HG02642 (cell line): ENCODE measurements around the gene ADIPOQ.
A peak's percentile ranks its signal among the peaks of the same experiment; 100 is the strongest.
"Not testable (repeated sequence)": the region's sequence is repeated elsewhere in the genome, so short reads cannot be mapped to it uniquely, and the experiment has no call there.

ENCODE experiments used
- ATAC-seq: cut with Tn5 transposase; IDR thresholded peaks from one replicate; pipeline ENCODE4 v1.9.1; 2021; ENCODE audit warnings: mild to moderate bottlenecking; ENCODE audit not compliant: unreplicated experiment, poor library complexity

The ADIPOQ gene

GRCh38 chr3:186842426-186843038 lies at the start of gene ADIPOQ:
TSS of gene ADIPOQ (plus strand) at chr3:186842710. CDS start at chr3:186853059, 10,349 bp downstream.
- no peak for ATAC-seq

GRCh38 chr3:186798239-186798874 lies 44.2 kb upstream of the ADIPOQ start:
- ATAC-seq: no peak

- no peak for ATAC-seq
Observed at GRCh38 chr3:186800285-186800684, 42.2 kb upstream of the ADIPOQ start.

GRCh38 chr3:186802701-186803100 lies 39.8 kb upstream of the ADIPOQ start:
- no peak for ATAC-seq

- ATAC-seq: not testable (repeated sequence)
Observed at GRCh38 chr3:186803447-186803846, 39.1 kb upstream of the ADIPOQ start.

GRCh38 chr3:186806089-186807055 lies 36.1 kb upstream of the ADIPOQ start, which contains the start of gene RFC4:
TSS of gene RFC4 (minus strand) at chr3:186806482. CDS start at chr3:186804713, 1,769 bp downstream.
- peak; percentile 94 for ATAC-seq

GRCh38 chr3:186807231-186807630 lies 35.3 kb upstream of the ADIPOQ start:
- ATAC-seq: no peak

GRCh38 chr3:186810336-186810996 lies 32.0 kb upstream of the ADIPOQ start:
- ATAC-seq: no peak

GRCh38 chr3:186811313-186811712 lies 31.2 kb upstream of the ADIPOQ start:
- ATAC-seq: not testable (repeated sequence)

- ATAC-seq: no peak
Observed at GRCh38 chr3:186814100-186814499, 28.4 kb upstream of the ADIPOQ start.

- no peak for ATAC-seq
Observed at GRCh38 chr3:186815435-186815834, 27.1 kb upstream of the ADIPOQ start.

GRCh38 chr3:186818516-186818915 lies 24.0 kb upstream of the ADIPOQ start:
- ATAC-seq: no peak

GRCh38 chr3:186818956-186819355 lies 23.6 kb upstream of the ADIPOQ start:
- no peak for ATAC-seq

- no peak for ATAC-seq
Observed at GRCh38 chr3:186821429-186822387, 20.8 kb upstream of the ADIPOQ start.

GRCh38 chr3:186822388-186822759 lies 20.1 kb upstream of the ADIPOQ start:
- ATAC-seq: not testable (repeated sequence)

GRCh38 chr3:186823386-186823785 lies 19.1 kb upstream of the ADIPOQ start:
- no peak for ATAC-seq

- no peak for ATAC-seq
Observed at GRCh38 chr3:186824430-186825139, 17.9 kb upstream of the ADIPOQ start.

GRCh38 chr3:186825294-186825821 lies 17.2 kb upstream of the ADIPOQ start:
- no peak for ATAC-seq
